Cardiac septum (tissue), 1 donor: ENCODE measurements around the gene ADD2. TPM values are rescaled to one million over a fixed set of nuclear protein-coding genes. Genes with fewer than 3 reads are reported as not detected.
"Not testable (repeated sequence)": the region's sequence is repeated elsewhere in the genome, so short reads cannot be mapped to it uniquely, and the experiment has no call there.

Experiments used
- DNase-seq: peaks from one replicate; pipeline ENCODE4 v3.0.0-alpha.2; 2020; ENCODE audit warnings: low spot score
- intact Hi-C: fragments of 100-400 bp; cut with DNase I; formaldehyde crosslinking; loops from one replicate; pipeline ENCODE4 v1.14.0; 2022
- long read RNA-seq: library from polyadenylated mRNA; unstranded; transcript quantifications from one replicate; pipeline ENCODE4 v2.0.0, GENCODE V29; 2021
- total RNA-seq: library from RNA; stranded (reverse); fragmentation: NEBNext Ultra II Directional; extraction: Animal tissue kit (Norgen Biotek cat#: 25700); gene quantifications from one replicate; pipeline ENCODE4 v1.2.1, GENCODE V29; 2021
- donor health status: DM: no; HTN: no; CAD: no.

ADD2 gene
- 1.6 TPM for total RNA-seq
- long read RNA-seq, full-length matches to known transcripts, result 1 of 2 reads
- long read RNA-seq, partial matches to known transcripts, result 0 of 2 reads
- long read RNA-seq, other reads (novel, unspliced or antisense), result 1 of 2 reads

GRCh38 chr2:70767699-70768589, at the start of gene ADD2:
ADD2 (minus strand) TSS chr2:70768200; CDS start chr2:70706408, 61,792 bp downstream.
- intact Hi-C loops, result no loop called here
- DNase-seq, result no peak

GRCh38 chr2:70817284-70817954, 49.4 kb upstream of the ADD2 start:
- intact Hi-C loops, result no loop called here
- no peak for DNase-seq

- intact Hi-C loops, result no loop called here
- no peak for DNase-seq
These were observed 48.7 kb upstream of the ADD2 start for GRCh38 chr2:70816726-70817125.

GRCh38 chr2:70808983-70809958, 41.3 kb upstream of the ADD2 start:
- intact Hi-C loops, result no loop called here
- DNase-seq, result no peak

- no peak for DNase-seq
- intact Hi-C loops, result no loop called here
These were observed 39.8 kb upstream of the ADD2 start for GRCh38 chr2:70807828-70808118.

- intact Hi-C loops, result no loop called here
- no peak for DNase-seq
These were observed 39.3 kb upstream of the ADD2 start for GRCh38 chr2:70807102-70807827.

- DNase-seq, result no peak
- intact Hi-C loops, result no loop called here
These were observed 38.6 kb upstream of the ADD2 start for GRCh38 chr2:70806620-70807019.

GRCh38 chr2:70806013-70806412, 38.0 kb upstream of the ADD2 start:
- no peak for DNase-seq
- intact Hi-C loops, result no loop called here

GRCh38 chr2:70801607-70802263, 33.7 kb upstream of the ADD2 start:
- intact Hi-C loops, result no loop called here
- DNase-seq, result no peak

- DNase-seq, result no peak
- intact Hi-C loops, result no loop called here
These were observed 31.7 kb upstream of the ADD2 start for GRCh38 chr2:70799706-70800105.

- DNase-seq, intact Hi-C loops: not testable (repeated sequence)
These were observed 30.0 kb upstream of the ADD2 start for GRCh38 chr2:70797996-70798395.

GRCh38 chr2:70797506-70797905, 29.5 kb upstream of the ADD2 start:
- intact Hi-C loops, result no loop called here

GRCh38 chr2:70796262-70796661, 28.3 kb upstream of the ADD2 start:
- intact Hi-C loops, result no loop called here
- no peak for DNase-seq

More at GRCh38 chr2:70797506-70797905, 29.5 kb upstream of the ADD2 start:
- no peak for DNase-seq

- intact Hi-C loops, result no loop called here
- no peak for DNase-seq
These were observed 27.4 kb upstream of the ADD2 start for GRCh38 chr2:70795164-70795995.

- no peak for DNase-seq
- intact Hi-C loops, result loop anchor here (5.0 kb wide), 1 partner anchor 154 kb away; no protein-coding TSS in a partner anchor
These were observed 25.4 kb upstream of the ADD2 start for GRCh38 chr2:70793450-70793849.

- intact Hi-C loops, result loop anchor here (5.0 kb wide), 1 partner anchor 157 kb away; no protein-coding TSS in a partner anchor
- no peak for DNase-seq
These were observed 22.3 kb upstream of the ADD2 start, which contains the start of gene FIGLA for GRCh38 chr2:70790136-70790828. FIGLA (minus strand) TSS chr2:70790643; CDS start chr2:70790638, 5 bp downstream.
